HG03442 (cell line): ENCODE data around the gene ISCU.
"Not testable (repeated sequence)": the region's sequence is repeated elsewhere in the genome, so short reads cannot be mapped to it uniquely, and the experiment has no call there.

Source experiments
- ATAC-seq: cut with Tn5 transposase; IDR thresholded peaks from one replicate; pipeline ENCODE4 v1.9.1; 2021; ENCODE audit warnings: mild to moderate bottlenecking, moderate library complexity; ENCODE audit not compliant: unreplicated experiment

ISCU gene

GRCh38 chr12:108586306-108586705 lies 23.9 kb downstream of the ISCU start:
- no peak for ATAC-seq

- no peak for ATAC-seq
Measured at GRCh38 chr12:108587826-108588225, 25.4 kb downstream of the ISCU start.

GRCh38 chr12:108589028-108589839 lies 26.8 kb downstream of the ISCU start:
- ATAC-seq, result no peak

GRCh38 chr12:108589840-108590229 lies 27.4 kb downstream of the ISCU start:
- ATAC-seq, result no peak

GRCh38 chr12:108590463-108590862 lies 28.1 kb downstream of the ISCU start:
- not testable (repeated sequence) for ATAC-seq

GRCh38 chr12:108591267-108591980 lies 29.0 kb downstream of the ISCU start:
- no peak for ATAC-seq

- no peak for ATAC-seq
Measured at GRCh38 chr12:108592033-108592909, 29.9 kb downstream of the ISCU start.

- no peak for ATAC-seq
Measured at GRCh38 chr12:108594323-108594903, 32.0 kb downstream of the ISCU start.

- no peak for ATAC-seq
Measured at GRCh38 chr12:108594960-108595710, 32.7 kb downstream of the ISCU start.

GRCh38 chr12:108595711-108596647 lies 33.6 kb downstream of the ISCU start:
- no peak for ATAC-seq

GRCh38 chr12:108596854-108597558 lies 34.6 kb downstream of the ISCU start:
- no peak for ATAC-seq

- ATAC-seq, result no peak
Measured at GRCh38 chr12:108597559-108598471, 35.4 kb downstream of the ISCU start, which contains the start of gene TMEM119. TSS of gene TMEM119 (minus strand) at chr12:108598084. CDS start at chr12:108592383, 5,701 bp downstream.

GRCh38 chr12:108598553-108599250 lies 36.3 kb downstream of the ISCU start:
- ATAC-seq, result no peak

- no peak for ATAC-seq
Measured at GRCh38 chr12:108599541-108599940, 37.1 kb downstream of the ISCU start.

- ATAC-seq, result no peak
Measured at GRCh38 chr12:108599948-108600701, 37.7 kb downstream of the ISCU start.

- ATAC-seq, result no peak
Measured at GRCh38 chr12:108600702-108601007, 38.3 kb downstream of the ISCU start.
